ENCODE measurements around the gene CEP170B.
"Not testable (repeated sequence)": the region's sequence is repeated elsewhere in the genome, so short reads cannot be mapped to it uniquely, and the experiment has no call there.

CEP170B gene

GRCh38 chr14:104892531-104893434 is 27.7 kb downstream of the CEP170B start:
- no peak for DNase-seq

- DNase-seq: no peak
Measured at GRCh38 chr14:104893435-104894207, 28.6 kb downstream of the CEP170B start.

DNA sequence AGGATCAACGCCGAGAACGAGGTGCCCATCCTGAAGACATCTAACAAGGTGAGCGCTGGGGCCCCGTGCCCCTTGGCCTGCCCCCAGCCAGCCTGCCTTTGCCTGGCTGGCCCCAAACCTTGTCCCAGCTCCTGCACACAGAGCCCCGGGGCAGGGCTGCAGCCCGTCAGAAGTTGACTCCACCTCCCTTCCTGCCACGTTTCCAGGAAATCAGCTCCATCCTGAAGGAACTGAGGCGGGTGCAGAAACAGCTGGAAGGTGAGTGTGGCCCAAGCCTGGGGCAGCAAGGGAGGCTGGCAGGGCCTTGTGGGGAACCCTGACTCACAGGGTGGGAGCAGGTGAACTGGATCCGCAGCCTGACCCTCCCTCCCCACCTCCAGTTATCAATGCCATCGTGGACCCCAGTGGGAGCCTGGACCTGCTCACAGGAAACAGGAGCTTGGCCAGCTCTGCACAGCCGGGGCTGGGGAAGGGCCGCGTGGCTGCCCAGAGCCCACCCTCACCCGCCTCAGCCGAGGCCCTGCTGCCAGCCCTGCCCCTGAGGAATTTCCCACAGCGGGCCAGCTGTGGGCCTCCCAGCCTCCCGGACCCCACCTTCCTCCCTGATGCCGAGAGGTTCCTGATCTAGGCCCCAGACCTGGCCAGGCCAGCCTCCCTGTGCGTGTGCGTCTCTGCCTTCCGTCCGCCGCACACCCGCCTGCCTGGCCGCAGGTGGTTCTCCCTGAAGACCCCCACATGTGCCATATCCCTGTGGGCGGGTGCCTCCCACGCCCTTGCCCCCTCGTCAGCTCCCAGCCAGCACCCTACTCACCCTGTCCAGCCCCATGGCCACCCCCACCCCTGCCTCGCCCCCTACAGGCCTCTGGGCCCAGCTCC is 29.5 kb downstream of the CEP170B start:
- no peak for DNase-seq

DNA sequence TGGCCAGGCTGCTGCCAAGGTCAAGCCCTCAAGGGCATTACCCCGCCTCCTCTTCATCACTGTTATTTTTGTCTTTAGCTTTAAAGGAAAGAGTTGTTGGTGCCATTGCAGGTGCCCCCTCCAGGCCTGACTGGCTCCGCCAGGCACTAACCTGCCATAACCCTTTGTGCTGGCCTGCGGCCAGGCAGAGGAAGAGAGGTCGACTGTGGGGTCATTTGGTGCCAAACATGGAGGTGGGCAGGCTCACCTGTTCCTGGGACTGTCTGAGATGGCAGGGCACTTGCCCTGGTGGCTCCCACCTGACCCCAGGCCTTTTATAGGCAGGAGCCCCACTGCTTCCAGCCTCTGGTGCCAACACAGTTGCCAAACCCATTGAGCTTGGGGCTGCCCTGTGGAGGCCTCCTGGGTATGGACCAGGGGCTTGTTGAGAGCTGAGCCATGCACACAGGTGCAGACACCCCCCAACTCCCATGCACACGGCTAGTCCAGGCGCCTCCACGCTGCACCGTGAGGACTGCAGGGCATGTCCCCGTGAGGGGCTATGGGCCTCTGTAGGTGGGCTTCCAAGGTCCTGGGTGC is 30.2 kb downstream of the CEP170B start:
- DNase-seq: no peak

- DNase-seq: no peak
Measured at GRCh38 chr14:104895786-104896661, 31.0 kb downstream of the CEP170B start.

GRCh38 chr14:104897330-104898194 is 32.5 kb downstream of the CEP170B start:
- no peak for DNase-seq

- no peak for DNase-seq
Measured at GRCh38 chr14:104898195-104898558, 33.1 kb downstream of the CEP170B start.

- peak; percentile 37 for DNase-seq
Measured at GRCh38 chr14:104898870-104899510, 33.9 kb downstream of the CEP170B start.

GRCh38 chr14:104899781-104900180 is 34.7 kb downstream of the CEP170B start:
- DNase-seq: no peak

DNA sequence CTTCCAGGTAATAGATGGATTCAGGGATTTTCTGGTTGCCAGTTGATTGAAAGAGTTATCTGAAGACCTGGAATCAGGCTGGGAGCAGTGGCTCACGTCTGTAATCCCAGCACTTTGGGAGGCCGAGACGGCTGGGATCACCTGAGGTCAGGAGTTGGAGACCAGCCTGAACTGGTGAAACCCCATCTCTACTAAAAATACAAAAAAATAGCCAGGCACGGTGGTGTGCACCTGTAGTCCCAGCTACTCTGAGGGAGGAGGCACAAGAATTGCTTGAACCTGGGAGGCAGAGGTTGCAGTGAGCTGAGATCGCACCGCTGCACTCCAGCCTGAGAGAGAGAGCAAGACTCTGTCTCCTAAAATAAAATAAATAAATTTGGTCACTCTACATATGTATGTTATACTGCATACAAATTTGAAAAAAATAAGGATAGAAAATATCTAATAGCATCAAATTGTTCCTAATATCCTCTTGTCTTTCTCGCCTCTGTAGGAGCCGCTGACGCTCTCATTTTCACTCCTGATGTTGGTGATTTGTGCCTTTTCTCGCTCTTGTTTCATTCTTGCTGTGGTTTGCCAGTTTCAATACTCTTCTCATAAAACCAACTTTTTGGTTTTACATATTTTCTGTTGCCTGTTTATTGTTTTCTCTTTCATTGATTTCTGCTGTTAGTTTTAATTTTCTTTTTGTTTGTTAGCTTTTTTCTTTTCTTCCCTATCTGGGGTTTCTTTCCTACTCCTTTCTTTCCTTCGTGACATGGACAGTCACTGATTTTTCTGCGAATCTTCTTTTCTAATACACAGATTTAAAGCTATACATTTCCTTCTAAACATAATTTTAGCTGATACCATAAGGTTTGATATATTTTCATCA is 35.8 kb downstream of the CEP170B start:
- no peak for DNase-seq

DNA sequence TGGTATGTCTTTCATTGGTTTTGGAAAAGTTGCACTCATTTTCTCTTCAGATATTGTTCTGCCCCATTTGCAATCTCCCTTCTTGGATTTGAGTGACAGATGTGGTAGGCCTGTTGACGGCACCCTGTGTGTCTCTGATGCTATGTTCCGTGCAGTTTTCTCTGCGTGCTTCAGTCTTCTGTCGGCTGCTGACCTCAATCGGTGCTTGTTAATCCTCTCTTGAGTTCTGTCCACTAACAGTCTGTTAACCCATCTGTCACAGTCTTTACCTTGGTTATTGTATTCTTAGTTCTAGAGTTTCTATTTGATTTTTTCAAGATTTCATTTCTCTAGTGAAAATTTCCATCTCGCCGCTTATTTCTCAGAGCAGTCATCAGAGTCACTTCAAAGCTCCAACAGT is 38.9 kb downstream of the CEP170B start:
- no peak for DNase-seq

GRCh38 chr14:104904650-104905578 is 39.8 kb downstream of the CEP170B start:
- not testable (repeated sequence) for DNase-seq

DNA sequence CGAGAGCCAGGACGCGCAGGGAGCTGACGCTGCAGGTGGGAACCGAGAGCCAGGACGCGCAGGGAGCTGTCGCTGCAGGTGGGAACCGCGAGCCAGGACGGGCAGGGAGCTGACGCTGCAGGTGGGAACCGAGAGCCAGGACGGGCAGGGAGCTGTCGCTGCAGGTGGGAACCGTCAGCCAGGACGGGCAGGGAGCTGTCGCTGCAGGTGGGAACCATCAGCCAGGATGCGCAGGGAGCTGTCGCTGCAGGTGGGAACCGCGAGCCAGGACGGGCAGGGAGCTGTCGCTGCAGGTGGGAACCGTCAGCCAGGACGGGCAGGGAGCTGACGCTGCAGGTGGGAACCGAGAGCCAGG is 40.5 kb downstream of the CEP170B start:
- DNase-seq: not testable (repeated sequence)

DNA sequence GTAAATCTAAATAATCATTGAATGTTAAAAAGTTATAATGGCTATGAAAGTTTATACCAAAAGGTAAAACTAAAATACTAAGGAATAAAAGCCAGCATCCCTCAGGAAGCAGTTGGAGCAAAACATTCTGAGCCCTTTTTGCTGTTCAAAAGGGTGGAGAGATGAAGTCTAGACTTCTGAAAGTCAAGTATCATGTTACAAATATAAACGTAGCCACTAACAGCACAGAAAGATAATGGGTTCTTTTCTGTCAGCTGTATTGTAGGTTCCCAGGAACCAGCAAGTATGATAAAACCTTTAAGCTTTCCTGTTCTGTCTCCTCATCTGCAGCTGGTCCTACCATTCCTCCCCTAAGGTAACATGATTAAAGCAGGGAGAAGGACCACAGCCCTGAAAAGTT is 43.2 kb downstream of the CEP170B start:
- DNase-seq: no peak

GRCh38 chr14:104912053-104912452 is 47.0 kb downstream of the CEP170B start:
- no peak for DNase-seq

GRCh38 chr14:104913435-104913834 is 48.4 kb downstream of the CEP170B start:
- no peak for DNase-seq

DNA sequence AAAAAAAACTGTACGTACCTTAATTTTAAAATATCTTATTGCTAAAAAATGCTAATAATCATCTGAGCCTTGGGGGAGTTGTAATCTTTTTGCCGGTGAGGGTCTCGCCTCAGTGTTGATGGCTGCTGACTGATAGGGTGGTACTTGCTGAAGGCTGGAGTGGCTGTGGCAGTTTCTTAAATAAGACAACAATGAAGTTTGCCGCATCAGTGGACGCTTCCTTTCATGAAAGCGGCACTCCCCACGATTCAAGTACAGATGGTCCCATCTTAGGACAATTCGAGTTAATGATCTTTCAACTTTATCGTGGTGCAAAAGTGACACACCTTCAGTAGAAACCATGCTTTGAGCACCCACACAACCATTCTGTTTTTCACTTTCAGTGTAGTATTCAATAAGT is 52.0 kb downstream of the CEP170B start:
- no peak for DNase-seq

DNA sequence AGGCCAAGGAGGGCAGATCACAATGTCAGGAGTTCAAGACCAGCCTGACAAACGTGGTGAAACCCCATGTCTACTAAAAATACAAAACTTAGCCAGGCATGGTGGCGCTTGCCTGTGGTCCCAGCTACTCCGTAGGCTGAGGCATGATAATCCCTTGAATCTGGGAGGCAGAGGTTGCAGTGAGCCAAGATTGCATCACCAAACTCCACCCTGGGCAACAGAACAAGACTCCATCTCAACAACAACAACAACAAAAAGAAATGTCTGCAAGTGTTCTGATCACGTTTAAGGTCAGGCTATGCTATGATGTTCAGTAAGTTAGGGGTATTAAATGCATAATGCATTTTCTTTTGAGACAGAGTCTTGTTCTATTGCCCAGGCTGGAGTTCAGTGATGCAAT is 52.9 kb downstream of the CEP170B start:
- no peak for DNase-seq
